ENCODE data around the gene ZNF331.

The ZNF331 gene

DNA sequence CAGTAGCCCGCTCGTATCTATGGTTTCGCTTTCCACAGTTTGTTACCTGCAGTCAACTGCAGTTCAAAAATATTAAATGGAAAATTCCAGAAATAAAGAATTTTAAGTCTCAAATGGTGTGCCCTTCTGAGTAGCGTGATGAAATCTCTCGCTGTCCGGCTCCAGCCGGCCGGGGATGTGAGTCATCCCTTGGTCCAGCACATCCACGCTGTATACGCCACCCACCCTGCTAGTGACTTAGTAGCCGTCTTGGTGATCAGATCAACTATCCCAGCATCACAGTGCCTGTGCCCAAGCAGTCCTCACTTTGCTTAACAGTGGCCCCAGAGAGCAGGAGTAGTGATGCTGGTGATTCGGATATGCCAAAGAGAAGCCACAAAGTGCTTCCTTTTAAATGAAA lies 40.0 kb downstream of the ZNF331 start:
- DNase-seq: no peak

DNA sequence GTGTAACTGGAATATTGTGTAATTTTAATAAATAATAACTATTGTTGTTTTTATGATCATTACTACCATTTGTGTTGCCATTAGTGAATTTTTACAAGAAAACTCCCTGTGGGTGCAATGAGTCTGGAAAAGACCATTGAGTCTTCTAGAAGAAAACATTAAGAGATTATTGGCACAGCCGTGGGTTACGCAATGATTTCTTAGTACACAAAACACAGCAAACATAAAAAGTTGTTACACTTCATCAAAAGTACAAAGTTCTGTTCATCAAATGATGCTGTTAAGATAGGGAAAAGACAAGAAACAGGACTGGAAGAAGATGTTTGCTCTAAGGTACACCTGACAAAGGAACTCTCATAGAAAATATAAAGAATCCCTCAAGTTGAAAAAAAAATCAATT lies 41.6 kb downstream of the ZNF331 start:
- no peak for DNase-seq

DNA sequence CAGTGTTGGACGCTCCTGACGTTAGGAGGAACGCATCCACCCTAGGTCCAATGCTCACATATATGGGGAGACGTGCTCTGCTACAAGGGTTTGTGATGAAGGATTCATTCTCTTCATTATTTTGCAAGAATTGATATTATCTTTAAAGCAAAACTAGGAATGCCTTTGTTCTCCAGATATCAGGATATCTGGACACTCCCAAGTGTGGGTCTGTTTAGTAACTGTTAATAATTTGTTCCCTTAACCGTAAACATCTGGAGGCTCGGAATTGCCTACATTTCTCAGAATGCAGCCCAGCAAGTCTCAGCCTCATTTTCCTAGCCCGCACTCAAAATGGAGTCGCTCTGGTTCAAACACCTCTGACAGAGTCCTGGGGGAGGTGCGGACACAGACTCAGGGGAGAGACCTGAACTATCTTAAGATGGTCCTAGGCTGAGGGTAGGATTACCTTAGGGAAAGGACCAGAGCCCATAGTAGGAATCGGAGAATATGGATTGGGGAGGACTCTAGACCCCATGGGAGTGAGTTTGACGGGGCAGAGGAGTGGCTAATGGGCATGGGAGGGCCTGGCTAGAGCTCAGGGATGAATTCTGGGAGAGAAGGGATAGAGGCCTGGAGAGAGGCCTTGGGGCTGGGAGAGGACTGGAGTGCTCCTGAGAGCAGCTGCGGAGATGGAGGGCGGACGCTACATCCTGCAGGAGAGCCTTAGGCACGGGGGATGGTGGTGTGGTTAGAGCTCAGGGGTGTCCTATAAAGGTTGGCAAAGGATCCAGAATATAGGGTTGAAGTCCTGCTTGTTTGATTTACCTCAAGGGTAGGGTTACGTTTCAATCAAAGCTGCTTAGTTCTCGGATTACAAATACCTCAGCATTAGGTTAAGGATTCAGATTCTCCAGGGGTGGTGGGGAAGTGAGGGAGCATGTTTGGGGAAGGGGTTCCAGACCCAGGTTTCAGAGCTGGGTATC lies 43.2 kb downstream of the ZNF331 start:
- DNase-seq: no peak

DNA sequence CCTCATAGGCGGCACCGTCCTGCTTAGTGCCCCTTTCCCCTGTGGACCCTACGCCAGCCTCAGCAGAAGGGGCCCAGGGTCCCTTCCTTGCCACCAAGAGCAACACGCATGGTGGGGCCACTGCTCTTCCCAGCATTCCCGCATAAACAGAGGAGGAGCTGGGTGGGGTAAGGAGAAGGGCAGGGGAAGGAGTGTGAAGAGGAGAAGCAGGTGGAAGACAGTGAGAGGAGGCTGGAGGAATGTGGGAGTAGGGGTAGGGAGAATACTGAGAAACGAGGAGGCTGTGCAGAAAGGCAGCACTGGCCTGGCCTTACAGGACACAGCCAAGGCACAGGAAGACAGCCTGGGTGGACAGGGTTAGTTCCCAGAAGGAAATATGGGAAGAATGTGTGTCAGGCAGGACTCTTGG lies 43.9 kb downstream of the ZNF331 start:
- DNase-seq: no peak

DNA sequence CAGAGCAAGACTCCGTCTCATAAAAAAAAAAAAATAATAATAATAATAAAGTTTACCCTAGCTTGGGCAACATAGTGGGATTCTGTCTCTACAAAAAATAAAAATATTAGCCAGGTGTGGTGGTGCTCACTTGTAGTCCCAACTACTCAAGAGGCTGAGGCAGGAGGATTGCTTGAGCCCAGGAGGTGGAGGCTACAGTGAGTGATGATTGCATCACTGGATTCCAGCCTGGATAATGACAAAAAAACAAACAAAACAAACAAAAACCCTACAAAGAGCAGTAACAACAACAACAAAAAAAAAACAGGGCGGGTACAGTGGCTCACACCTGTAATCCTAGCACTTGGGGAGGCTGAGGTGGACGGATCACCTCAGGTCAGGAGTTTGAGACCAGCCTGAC lies 45.2 kb downstream of the ZNF331 start:
- DNase-seq: no peak

DNA sequence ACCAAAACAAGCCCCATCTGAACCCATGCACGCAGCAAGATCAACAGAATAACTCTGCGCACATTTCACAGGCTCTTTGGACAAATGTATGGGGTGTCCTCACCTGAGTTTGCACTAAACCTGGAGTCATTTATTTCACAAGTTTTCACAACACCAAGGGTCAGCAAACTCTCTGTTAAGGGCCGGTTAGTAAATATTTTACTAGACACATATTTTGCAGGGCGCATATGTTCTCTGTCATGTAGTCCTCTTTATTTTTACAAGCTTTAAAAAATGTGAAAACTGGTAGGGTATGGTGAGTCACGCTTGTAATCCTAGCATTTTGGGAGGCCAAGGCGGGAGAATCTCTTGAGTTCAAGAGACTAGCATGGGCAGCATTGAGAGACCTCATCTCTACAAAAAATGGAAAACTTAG lies 48.3 kb downstream of the ZNF331 start:
- no peak for DNase-seq

DNA sequence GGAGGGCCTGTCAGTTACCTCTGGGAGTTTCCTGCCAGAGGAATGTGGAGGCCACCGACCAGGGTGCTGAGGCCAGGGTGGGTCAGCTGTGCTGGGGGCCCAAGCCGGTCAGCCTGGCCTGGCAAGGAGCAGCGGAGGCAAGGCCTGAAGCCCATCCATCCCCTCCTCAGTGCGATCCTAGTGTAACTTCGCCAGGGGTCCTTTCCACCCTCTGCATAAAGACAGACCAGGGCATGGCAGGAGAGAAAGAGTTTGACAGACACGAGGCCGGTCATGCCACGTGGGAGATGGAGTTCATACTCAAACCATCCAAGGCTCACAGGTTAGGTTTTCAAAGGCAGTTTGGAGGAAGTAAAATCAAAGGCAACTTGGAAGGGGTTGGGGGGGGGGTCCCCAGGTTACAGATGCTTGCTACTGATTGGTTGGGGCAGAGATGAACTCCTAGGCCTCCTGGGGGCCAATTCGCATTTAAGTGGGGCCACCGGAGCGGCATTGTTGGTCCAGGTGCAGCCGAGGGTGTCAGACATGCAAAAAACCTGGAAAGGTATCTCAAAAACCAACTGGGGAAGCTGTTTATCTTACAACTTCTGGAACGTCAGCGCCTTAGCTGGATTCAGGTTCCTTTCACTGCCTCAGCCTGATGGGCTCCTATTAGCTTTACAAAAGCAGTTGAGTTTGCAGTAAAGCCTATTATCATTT lies 57.0 kb downstream of the ZNF331 start:
- no peak for DNase-seq

DNA sequence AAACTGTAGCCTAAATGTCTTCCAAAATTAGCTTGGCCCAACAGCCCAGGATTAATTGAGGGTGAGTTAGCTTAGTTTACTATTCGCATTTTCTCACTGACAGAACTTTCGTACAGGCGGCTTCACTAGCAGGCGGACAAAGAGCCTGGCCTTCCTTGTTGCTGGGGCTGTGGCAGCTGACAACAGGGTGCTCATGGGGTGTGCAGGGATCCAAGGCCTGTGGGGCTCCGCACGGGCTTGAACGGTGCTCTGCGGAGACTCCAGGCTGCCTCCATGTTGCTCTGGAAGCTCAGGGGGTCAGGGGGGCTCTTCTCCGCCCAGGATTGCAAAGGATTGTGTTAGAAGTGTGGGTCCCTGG lies 57.5 kb downstream of the ZNF331 start:
- no peak for DNase-seq

DNA sequence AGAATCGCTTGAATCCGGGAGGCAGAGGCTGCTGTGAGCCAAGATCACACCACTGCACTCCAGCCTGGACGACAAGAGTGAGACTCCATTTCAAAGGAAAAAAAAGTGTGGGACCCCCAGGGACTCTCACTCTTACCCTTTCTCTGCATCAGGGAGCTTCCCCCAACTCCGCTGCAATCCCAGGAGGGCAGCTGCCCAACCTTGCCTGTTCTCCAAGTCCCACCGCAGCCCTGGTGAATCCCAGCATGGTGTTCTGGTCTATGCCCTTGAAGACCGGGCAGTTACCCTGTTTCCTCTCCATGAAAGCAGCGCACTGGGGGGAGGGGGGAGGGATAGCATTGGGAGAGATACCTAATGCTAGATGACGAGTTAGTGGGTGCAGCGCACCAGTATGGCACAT lies 58.1 kb downstream of the ZNF331 start:
- DNase-seq: no peak

DNA sequence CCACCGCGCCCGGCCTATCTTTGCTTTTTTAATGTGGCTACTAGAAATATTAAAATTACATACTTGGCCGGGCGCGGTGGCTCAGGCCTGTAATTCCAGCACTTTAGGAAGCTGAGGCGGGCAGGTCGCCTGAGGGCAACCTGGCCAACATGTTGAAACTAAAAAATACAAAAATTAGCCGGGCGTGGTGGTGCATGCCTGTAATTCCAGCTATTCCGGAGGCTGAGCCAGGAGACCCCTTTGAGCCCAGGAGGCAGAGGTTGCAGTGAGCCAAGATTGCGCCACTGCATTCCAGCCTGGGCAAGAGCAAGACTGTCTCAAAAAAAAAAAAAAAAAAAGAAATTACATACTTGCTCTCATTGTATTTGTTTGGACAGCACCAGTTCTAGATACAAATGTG lies 59.1 kb downstream of the ZNF331 start:
- DNase-seq: no peak

DNA sequence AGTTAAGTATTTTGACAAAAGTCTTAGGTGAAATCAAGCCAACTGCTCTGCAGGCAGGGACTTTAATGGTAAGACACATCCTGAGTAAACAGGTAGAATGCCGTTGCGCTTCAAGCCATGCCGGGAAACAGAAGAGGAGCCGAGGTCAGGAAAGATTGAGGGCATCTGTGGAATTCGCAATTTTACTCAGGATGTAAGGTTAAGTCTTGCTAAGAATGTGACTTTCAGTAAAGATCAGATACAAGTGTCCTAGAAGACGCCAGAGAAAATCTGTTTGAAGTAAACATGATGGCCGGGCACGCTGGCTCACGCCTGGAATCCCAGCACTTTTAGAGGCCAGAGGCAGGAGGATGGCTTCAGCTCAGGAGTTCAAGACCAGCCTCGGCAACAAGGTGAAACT lies 60.4 kb downstream of the ZNF331 start:
- DNase-seq: no peak

DNA sequence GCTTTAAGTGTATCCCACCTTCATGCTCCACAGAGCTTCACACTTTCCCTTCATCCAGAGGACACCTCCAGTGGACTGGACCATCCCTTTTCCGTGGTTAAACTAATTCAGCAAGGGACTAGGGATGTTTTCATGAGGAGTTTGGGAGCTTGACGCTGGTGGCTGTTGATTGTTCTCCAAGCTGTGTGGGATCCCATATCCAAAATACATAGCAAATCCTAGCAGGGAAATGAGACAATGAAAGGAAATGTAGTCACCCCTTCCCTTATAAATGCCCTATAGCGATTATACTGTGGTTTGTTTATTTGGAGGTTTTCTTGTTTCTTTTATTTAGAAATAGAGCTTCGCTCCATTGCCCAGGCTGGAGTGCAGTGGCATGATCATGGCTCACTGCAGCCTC lies 62.3 kb downstream of the ZNF331 start:
- DNase-seq: no peak

DNA sequence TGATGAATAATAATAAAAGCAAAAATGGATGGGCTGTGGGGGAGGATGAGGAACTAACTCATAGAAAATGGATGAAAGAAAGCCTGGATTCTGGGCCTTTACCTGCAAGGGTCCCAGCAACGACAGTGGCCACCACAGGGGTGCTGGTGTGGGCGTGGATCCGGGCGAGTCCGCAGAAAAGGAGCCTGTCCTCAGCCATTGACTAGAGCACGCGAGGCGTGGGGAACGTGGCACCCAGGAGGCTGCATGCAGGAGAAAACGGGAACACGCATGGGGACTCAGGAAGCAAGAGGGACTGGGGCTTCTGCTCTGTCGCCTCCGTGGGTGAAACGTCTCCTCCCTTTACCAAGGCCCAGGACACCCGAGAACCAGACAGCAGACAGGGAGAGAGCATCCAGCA lies 68.1 kb downstream of the ZNF331 start:
- DNase-seq: no peak

DNA sequence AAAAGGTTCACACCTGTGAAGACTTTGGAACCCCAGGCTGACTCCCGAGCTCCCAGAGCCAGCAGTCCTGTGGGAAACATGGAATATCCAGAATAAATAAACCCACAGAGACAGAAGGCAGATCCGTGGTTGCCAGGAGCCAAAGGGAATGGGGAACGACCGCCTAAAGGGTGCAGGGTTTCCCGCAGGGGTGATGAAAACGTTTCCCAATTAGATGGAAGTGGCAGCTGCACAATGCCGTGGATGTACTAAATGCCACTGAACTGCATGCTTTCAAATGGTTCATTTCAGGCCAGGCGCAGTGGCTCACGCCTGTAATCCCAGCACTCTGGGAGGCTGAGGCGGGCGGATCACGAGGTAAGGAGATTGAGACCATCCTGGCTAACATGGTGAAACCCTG lies 70.4 kb downstream of the ZNF331 start:
- no peak for DNase-seq

DNA sequence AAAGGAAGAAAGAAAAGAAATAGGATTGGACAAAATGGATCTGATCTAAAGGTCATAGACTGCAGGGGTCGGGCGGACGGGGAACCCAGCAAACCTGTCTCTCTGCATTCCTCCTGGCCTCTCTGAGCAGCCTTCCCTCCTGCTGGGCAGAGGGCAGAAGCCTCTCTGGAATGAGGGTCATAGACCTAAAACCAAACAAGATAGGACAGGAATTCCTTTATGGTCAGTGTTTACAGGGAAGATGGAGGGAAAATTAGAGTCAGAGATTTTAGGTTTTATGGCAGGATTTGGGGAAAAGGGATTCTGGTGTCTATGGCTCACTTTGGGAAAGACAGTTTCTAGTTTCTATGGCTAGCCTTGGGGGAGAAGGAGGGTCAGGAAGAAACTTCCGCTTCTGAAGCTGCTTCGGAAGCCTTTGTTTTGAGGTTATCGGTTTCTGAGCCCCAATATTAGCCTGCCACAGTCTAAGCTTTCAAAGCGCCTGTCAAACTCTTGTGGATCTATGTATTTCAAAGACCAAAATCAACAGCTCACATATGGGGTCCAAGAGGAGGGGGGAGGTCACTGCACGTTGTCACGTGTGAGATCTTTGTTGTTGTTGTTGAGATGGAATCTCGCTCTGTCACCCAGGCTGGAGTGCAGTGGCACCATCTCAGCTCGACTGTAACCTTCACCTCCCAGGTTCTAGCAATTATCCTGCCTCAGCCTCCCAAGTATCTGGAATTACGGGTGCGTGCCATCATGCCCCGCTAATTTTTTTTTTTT lies 75.0 kb downstream of the ZNF331 start:
- DNase-seq: no peak

DNA sequence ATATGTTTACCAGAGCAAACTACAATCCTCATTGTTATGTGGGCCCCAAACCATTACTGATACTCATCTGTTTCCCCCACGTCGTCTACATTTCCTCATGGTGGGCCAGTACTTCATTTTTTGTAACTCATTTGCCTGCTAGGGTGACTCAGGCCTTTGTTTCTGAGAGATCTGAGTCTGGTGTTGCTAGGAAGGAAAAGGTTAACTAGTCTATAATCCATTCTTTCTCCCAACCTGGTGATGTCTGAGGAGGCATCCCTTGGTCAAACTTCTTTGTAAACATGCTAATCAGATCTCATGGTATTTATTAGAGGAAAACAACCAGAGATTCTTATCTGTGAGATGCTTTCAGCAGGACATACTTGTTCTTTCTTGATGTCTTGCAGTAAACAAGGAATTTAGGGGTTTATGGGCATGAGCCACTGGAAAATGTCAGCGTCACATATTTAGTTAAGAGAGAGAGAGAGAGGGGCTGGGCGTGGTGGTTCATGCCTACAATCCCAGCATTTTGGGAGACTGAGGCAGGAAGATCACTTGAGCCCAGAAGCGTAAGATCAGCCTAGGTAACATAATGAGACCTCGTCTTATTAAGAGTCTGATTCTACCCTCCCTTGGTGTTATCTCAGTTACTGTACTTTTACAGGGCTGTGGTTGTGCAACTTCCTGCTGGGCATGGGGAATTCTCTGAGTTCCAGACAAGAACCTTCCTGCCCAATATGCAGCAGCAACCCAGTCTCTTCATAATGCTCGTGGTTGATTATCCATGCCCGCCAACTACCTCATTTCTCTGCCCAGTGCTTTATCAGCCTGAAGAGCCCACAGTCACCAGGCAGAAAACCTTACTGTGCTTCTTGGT lies 84.2 kb downstream of the ZNF331 start:
- no peak for DNase-seq

DNA sequence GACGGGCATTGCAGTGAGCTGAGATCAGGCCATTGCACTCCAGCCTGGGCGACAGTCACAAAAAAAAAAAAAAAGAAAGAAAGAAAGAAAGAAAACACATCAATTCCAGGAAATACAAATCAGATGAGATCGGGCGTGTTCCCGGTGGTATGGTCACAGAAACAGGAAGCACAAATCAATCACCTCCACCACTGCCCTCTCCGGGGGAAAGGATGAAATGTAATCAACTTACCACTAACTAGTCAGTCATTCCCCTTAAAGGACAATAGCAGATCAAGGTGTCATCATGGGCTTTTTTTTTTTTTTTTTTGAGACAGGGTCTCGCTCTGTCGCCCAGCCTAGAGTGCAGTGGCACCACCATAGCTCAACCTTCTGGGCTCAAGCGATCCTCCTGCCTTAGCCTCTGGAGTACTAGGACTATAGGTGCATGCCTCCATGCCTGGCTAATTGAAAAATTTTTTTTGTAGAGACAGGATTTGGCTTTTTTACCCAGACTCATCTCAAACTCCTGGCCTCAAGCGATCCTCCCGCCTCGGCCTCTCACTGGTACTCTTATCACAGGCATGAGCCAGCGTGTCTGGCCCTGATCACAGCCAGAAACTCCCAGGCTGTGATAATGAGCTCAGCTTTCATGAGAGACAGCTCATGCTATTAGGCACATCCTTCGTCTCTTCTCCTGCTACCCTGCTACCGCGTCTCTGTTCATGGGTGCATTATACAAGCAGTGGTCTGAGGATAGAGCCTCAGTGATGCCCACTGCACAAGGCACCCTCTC lies 87.0 kb downstream of the ZNF331 start:
- no peak for DNase-seq

DNA sequence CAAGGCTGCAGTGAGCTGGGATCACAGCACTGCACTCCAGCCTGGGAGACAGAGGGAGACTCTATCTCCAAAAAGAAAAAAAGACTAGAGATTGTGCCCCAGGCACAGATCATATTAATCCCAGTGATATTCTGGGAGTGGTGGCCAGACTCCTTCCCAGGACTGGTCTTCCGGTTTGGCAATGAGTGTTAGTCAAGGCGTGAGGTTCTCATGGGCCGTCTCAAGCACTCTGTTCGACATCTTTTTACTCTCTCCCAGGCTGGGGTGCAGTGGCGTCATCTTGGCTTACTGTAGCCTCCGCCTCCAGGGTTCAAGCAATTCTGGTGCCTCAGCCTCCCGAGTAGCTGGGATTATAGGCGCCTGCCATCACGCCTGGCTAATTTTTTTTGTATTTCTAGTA lies 88.5 kb downstream of the ZNF331 start:
- DNase-seq: no peak

DNA sequence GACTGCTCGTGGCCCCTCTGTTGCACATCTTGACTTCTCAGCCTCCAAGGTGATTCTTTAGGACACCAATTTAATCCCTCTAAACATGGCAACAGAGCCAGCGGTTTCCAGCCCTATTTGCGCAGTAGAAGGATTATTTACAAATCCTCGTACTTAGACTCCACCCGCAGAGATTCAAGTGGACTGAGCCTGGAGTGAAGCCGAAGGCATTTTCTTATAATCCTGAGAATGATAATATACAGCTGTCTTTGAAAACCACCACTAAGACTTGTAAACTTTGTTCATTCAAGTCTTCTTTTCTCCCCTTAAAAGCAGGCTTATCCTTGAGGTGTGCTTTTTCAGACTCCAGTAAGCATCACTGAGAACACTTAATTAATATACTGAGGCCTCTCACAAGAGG lies 89.0 kb downstream of the ZNF331 start:
- no peak for DNase-seq

Data from midbrain (tissue), 1 donor.